NCI-H2227 (cell line): ENCODE measurements around the gene METTL13.
"Not testable (repeated sequence)": the region's sequence is repeated elsewhere in the genome, so short reads cannot be mapped to it uniquely, and the experiment has no call there.

ENCODE experiments used
- DNase-seq: peaks from one replicate; lab custom pipeline; 2025; ENCODE audit not compliant: unreplicated experiment; lab: John Stamatoyannopoulos, UW

The METTL13 gene

DNA sequence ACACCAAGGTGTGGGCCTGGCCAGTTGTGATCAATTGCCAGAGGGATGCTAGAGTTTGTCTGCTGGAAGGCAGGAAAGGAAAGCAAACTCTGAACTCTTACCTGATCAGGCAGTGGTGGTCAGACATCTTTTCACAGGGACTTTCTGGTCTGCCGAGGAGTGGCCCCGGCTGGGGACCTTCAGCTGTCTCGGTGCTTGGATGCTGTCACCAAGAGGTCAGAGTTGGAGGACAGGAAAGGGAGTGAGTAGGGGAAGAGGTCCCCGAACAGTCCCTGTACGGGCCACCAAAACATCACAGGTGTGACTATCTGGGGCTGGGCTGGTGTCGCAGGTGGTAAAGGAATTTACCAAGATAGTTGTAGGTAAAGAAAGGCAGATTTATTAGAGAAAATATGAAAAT, 17.7 kb upstream of the METTL13 start:
- no peak for DNase-seq

- DNase-seq, result no peak
Observed at GRCh38 chr1:171769171-171769570, 12.3 kb upstream of the METTL13 start.

DNA sequence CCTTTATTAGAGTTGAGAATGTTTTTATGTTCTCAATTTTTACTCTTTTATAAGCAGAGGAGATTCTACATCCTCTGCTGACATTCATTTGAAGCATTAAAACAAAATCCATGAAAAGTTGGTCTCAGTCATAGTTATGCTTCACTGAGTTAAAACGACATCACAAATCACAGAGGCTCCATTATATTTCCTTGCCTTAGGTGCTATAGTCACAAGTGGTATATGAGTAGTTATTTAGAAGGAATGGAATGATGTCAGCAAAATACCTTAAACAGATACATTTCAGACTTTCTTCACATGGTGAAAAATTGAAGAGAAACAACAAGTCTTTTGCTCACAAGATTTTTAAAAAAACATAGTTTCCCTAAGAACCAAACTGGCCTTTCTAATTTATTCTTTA, 11.7 kb upstream of the METTL13 start:
- DNase-seq, result no peak

GRCh38 chr1:171772312-171772711, 9.1 kb upstream of the METTL13 start:
- DNase-seq, result no peak

- DNase-seq, result peak; percentile 65
Observed at GRCh38 chr1:171780583-171781175, 781 bp upstream of the METTL13 start.

- no peak for DNase-seq
Observed at GRCh38 chr1:171783816-171784530, 2.5 kb downstream of the METTL13 start.

DNA sequence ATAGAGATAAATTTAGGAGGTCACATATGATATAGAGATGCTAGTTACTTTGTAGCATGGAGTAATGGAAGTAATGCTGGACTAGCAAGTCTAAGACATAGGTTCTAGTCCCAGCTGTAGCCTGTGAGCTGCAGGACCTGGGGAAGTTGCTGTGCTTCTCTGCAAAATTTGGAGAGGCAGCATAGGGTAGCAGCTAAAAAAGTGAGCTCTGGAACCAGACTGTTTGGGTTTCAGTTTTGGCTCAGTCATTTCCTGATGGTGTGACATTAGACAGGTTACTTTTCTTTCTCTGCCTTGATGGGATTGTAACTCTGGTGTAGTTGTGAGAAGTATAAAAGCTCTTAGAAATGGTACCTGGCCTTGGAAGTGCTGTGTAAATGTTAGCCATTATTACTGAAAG, 3.3 kb downstream of the METTL13 start:
- no peak for DNase-seq

DNA sequence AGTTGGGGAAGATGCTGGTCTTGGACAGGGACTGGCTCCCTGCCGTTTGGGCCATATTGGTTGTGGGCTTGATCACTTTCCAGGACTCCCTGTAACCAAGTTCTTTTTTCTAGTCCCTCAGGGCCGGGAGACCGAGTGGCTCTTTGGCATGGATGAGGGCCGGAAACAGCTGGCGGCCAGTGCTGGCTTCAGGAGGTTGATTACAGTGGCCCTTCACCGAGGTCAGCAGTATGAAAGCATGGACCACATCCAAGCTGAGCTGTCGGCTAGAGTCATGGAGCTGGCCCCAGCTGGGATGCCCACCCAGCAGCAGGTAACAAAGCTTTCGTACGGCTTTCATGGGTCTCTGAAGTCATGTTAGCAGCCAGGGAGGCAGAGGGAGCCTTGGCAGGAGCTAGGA, 4.3 kb downstream of the METTL13 start:
- no peak for DNase-seq

DNA sequence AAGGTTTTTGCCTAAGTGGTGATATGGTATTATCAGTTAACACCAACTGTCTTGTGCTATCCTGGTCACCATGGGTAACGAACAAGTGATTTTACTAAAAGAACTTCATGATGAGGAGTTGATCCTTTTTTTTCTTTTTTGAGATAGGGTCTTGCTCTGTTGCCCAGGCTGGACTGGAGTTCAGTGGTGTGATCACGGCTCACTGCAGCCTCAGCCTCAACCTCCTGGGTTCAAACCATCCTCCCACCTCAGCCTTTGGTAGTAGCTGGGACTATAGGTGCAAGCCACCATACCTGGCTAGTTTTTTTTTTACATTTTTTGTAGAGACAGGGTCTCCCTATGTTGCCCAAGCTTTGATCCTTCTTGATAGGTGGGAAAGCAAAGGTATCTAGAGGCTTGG, 5.1 kb downstream of the METTL13 start:
- no peak for DNase-seq

DNA sequence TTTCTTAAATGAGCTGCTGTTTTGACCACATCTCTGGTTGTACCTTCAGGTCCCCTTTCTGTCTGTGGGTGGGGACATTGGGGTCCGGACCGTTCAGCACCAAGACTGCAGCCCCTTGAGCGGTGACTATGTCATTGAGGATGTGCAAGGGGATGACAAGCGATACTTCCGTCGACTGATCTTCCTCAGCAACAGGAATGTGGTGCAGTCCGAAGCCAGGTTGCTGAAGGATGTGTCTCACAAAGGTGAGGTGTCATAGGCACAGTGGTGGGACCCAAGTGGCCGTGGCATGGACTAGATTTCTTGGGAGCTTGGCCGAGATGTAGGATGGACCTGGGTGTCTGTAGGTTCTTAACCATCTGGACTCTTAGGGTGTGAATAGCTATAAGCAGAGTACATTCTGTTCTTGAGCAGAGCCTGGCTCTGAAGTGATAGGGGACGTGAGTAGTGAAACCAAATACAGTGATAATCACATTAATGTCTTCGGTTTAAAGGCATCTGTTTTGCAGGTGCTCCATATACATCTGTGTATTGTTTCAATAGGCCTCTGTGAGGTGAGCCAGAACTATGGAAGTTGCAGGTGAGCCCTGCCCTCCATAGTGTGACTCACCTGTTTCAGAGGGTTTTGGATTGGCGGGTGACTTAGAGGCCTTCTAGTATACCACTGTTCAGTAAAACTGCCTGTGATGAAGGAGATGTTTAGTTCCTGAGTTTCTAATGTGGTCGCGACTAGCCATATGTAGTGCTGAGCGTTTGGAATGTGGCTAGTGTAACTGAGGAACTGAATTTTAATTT, 6.4 kb downstream of the METTL13 start:
- DNase-seq, result no peak

DNA sequence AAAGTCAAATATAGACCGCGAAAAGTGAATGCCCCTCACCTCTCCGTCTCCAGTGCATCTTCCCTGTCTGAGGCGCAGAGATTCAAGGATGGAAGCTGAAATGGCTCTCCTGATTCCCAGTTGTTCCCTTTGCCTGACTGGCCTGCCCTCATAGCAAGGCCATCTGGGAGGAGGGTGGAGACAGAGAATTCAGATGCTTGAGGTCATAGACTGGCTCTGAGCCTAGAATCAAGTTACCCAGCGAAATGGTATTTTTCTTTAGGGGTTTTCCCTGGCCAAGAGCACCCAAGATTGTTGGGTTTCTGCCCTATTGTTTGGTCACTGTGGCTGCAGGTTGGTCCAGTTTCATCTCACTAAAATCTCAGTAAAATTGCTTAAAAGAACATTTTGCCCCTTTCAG, 7.2 kb downstream of the METTL13 start:
- no peak for DNase-seq

DNA sequence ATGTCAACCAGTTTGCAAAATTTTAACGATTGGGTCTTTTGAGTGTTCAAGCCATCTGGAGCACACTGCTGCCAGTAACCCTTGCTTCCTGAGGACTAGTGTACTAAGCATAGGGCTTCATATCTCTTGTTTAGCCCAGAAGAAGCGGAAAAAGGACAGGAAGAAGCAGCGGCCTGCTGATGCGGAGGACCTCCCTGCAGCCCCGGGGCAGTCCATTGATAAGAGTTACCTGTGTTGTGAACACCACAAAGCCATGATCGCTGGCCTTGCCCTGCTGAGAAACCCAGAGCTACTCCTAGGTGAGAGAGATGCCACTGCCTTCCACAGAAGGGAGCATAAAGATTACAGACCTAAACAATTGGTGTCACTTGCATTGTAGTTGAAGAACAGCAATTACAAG, 8.9 kb downstream of the METTL13 start:
- DNase-seq, result no peak

GRCh38 chr1:171792656-171793369, 11.4 kb downstream of the METTL13 start:
- DNase-seq, result no peak

- no peak for DNase-seq
Observed at GRCh38 chr1:171793636-171794035, 12.2 kb downstream of the METTL13 start.

- no peak for DNase-seq
Observed at GRCh38 chr1:171794085-171794484, 12.6 kb downstream of the METTL13 start.

DNA sequence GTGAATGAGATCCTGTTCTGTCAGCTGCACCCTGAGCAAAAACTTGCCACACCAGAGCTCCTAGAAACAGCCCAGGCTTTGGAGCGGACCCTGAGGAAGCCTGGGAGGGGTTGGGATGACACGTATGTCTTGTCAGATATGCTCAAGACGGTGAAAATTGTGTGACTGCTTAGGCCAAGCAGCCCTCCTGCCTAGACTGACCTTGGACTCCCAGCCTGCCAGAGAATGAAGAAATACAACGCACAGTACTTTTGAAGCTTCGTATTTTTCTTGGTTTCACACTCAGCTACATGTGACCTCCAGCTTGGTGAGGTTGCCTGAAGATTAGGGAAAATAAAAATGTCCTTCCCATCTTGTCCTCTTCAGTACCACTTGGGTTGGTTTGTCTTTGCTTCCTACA, 15.1 kb downstream of the METTL13 start:
- no peak for DNase-seq

DNA sequence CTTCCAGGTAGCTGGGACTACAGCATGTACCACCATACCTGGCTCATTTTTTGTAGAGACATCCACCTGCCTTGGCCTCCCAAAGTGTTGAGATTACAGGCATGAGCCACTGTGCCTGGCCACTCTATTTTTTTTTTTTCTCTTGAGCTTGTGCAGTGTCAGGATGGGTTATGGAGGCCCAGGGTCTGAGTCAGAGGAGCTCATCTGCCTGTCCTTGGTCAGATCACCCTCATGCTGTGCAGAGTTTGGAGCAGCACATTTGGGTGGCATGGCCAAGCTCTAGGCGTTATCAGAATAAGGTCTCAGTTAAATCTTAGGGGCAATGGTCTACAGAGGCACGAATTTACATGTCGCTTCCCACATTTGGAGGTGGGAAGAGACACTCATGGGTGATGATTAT, 16.9 kb downstream of the METTL13 start:
- DNase-seq, result no peak

- no peak for DNase-seq
Observed at GRCh38 chr1:171798765-171799164, 17.3 kb downstream of the METTL13 start.

DNA sequence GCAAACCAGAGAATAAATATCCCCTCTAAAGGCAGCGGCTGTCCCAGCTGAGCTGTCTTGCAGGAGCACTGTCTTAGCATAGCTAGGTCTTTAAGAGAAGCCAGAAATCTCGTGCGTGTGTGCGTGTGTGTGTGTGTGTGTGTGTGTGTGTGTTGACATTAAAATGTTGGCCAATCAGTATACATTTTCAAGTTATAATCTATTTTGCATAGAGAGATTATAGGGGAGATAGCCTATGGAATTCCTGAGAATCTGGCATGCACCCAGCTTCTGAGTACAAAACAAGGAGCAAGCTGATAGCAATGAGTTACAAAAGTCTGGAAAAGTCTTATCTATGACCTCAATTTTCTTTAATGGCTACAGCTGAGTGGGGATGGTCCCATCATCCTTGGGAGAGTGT, 17.7 kb downstream of the METTL13 start:
- DNase-seq, result no peak

GRCh38 chr1:171799698-171800097, 18.2 kb downstream of the METTL13 start:
- DNase-seq, result not testable (repeated sequence)

DNA sequence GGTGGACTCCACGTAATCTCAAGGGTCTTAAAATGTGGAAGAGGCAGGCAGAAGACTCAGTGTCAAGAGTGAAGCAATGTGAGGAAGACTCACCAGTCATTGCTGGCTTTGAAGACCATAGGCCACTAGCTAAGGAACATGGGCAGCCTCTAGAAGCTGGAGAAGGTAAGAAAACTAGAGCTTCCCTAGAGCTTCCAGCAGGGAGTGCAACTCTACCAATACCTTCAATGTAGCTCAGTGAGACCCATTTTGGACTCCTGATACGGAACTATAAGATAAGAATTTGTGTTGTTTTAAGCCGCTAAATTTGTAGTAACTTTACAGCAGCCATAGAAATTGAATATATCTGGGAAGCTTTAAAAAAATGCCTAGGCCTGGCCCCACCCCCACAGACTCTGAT, 18.9 kb downstream of the METTL13 start:
- DNase-seq, result no peak

DNA sequence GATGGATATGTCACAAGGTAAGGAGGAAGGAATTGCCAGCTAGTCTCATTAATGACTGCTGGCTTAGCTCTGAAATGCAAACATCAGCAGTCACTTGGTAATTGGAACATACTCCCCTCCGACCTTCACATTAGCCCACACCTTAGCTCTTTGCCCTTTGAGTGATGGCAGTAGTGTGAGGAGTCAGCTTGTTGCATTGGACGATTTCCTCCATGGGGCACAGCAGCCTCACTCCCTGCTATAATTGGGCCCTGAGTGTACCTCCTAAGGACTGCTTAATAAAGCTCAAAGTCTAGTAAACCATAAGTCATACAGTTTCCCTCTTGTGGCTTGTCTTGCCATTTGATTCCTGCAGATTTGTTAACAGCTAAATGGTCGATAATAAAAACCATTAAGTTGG, 19.4 kb downstream of the METTL13 start:
- no peak for DNase-seq
